HL-60 (cell line): ENCODE data around the gene SH3RF1.

Source experiments
- DNase-seq, 2 experiments: peaks; one replicate each; pipeline ENCODE4 v3.0.0-alpha.2; 2010 to 2020; ENCODE audit warnings: low read depth in 1 of 2, low spot score in 1 of 2
- H3K27ac ChIP-seq: fragments of 250-450 bp; sonication (Bioruptor Pico); replicated peaks from 2 replicates; pipeline ENCODE4 v1.5.1; 2020; ENCODE audit warnings: mild to moderate bottlenecking, moderate library complexity
- H3K27me3 ChIP-seq: fragments of 250-450 bp; sonication (Bioruptor Pico); 2 replicates; pipeline ENCODE4 v1.5.1; 2021; ENCODE audit warnings: mild to moderate bottlenecking, moderate library complexity; ENCODE audit not compliant: insufficient read depth, poor library complexity, severe bottlenecking
- H3K4me3 ChIP-seq: replicated peaks from 2 replicates; pipeline ENCODE4 v1.5.1; 2011; ENCODE audit warnings: mild to moderate bottlenecking, control low read depth, low read length; ENCODE audit not compliant: insufficient read depth
- CTCF ChIP-seq: IDR thresholded peaks from one replicate; pipeline ENCODE4 v1.5.1; 2011; ENCODE audit warnings: low read length, control low read depth, inconsistent platforms; ENCODE audit not compliant: insufficient read depth
- GABPA ChIP-seq: IDR thresholded peaks from 2 replicates; pipeline ENCODE4 v1.6.1; 2012; ENCODE audit warnings: low read depth
- POLR2AphosphoS5 ChIP-seq: IDR thresholded peaks from 2 replicates; pipeline ENCODE4 v1.6.1; 2012; ENCODE audit warnings: low read depth
- REST ChIP-seq: IDR thresholded peaks from 2 replicates; pipeline ENCODE4 v1.6.1; 2012; ENCODE audit warnings: low read depth; ENCODE audit not compliant: insufficient replicate concordance
- SPI1 ChIP-seq: IDR thresholded peaks from 2 replicates; pipeline ENCODE4 v1.6.1; 2012; ENCODE audit warnings: low read depth, mild to moderate bottlenecking, borderline replicate concordance

Gene SH3RF1

GRCh38 chr4:169117591-169118081 lies 153.1 kb downstream of the SH3RF1 start:
- Histone ChIP-seq H3K4me3 (no peak overlapping the region), H3K27me3 (no peaks in the 10 kb centered on the region), H3K27ac (no peak overlapping the region)
- TF ChIP-seq SPI1 = no peak
- TF ChIP-seq REST = no peak
- no peak for TF ChIP-seq CTCF
- TF ChIP-seq GABPA = no peak
- TF ChIP-seq POLR2AphosphoS5 = no peak
- DNase-seq = no peak

DNA sequence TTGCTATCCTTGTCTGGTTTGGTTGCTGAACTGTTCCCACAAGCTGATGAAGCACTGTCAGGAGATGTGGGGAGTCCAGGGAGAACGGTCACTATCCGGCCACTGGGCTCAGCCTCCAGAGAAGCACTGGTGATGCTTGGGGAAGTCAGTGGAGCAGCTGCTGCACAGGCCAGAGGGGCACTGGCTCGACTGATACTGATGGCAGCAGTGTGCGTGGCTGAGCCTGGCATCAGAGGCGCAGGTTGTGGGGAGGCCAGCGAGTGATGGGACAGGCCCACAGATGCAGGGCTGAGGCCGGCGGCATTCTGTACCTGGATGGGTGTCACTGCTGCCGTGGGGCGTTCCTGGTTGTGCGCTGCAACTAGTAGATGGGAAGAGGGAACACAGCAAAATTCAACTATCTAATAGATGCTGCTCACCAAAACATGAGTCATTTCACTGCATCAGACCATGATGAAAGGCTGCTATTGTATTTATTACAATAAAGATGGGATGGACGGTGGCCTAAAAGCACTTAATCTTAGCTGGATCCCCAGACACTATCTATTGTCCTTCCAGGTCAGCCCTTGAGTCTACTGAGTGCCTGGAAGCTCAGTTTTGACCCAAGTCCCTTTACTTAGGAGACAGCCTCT lies 154.4 kb downstream of the SH3RF1 start:
- Histone ChIP-seq H3K4me3 (no peak overlapping the region), H3K27ac (no peak overlapping the region), H3K27me3 (no peaks in the 10 kb centered on the region)
- TF ChIP-seq SPI1 = no peak
- TF ChIP-seq REST = no peak
- TF ChIP-seq GABPA = no peak
- no peak for TF ChIP-seq CTCF
- no peak for TF ChIP-seq POLR2AphosphoS5
- no peak for DNase-seq

GRCh38 chr4:169115897-169116254 lies 154.9 kb downstream of the SH3RF1 start:
- H3K27ac ChIP-seq = no peak overlapping the region
- no peaks in the 10 kb centered on the region for H3K27me3 ChIP-seq
- DNase-seq = no peak
- no peak overlapping the region for H3K4me3 ChIP-seq
- TF ChIP-seq SPI1 = no peak
- no peak for TF ChIP-seq REST
